GM21723 (cell line): Measurements from ENCODE around the gene ADAM17.
"Not testable (repeated sequence)": the region's sequence is repeated elsewhere in the genome, so short reads cannot be mapped to it uniquely, and the experiment has no call there.

Experiments used
- ATAC-seq: cut with Tn5 transposase; IDR thresholded peaks from one replicate; pipeline ENCODE4 v1.9.1; 2021; ENCODE audit warnings: mild to moderate bottlenecking, moderate library complexity; ENCODE audit not compliant: unreplicated experiment

Gene ADAM17

GRCh38 chr2:9527995-9528787 is 27.4 kb downstream of the ADAM17 start:
- ATAC-seq: no peak

GRCh38 chr2:9525266-9525665 is 30.4 kb downstream of the ADAM17 start:
- no peak for ATAC-seq

- ATAC-seq: no peak
These were observed 31.3 kb downstream of the ADAM17 start for GRCh38 chr2:9524291-9524690.

GRCh38 chr2:9519250-9519649 is 36.4 kb downstream of the ADAM17 start:
- no peak for ATAC-seq

- no peak for ATAC-seq
These were observed 36.9 kb downstream of the ADAM17 start for GRCh38 chr2:9518780-9519179.

GRCh38 chr2:9518163-9518562 is 37.5 kb downstream of the ADAM17 start:
- no peak for ATAC-seq

GRCh38 chr2:9517118-9517782 is 38.4 kb downstream of the ADAM17 start:
- ATAC-seq: no peak

GRCh38 chr2:9513946-9514345 is 41.7 kb downstream of the ADAM17 start:
- not testable (repeated sequence) for ATAC-seq

GRCh38 chr2:9508931-9509330 is 46.7 kb downstream of the ADAM17 start:
- ATAC-seq: no peak

- ATAC-seq: no peak
These were observed 57.4 kb downstream of the ADAM17 start for GRCh38 chr2:9498210-9498609.

GRCh38 chr2:9497017-9497416 is 58.6 kb downstream of the ADAM17 start:
- ATAC-seq: no peak

- ATAC-seq: no peak
These were observed 61.5 kb downstream of the ADAM17 start for GRCh38 chr2:9494081-9494480.

GRCh38 chr2:9493478-9493877 is 62.2 kb downstream of the ADAM17 start:
- ATAC-seq: no peak

GRCh38 chr2:9492927-9493326 is 62.7 kb downstream of the ADAM17 start:
- ATAC-seq: no peak

- no peak for ATAC-seq
These were observed 64.8 kb downstream of the ADAM17 start for GRCh38 chr2:9490789-9491188.

- no peak for ATAC-seq
These were observed 66.8 kb downstream of the ADAM17 start for GRCh38 chr2:9488583-9489547.

GRCh38 chr2:9484533-9484932 is 71.1 kb downstream of the ADAM17 start:
- ATAC-seq: no peak

- ATAC-seq: no peak
These were observed 72.5 kb downstream of the ADAM17 start for GRCh38 chr2:9483107-9483506.

- ATAC-seq: no peak
These were observed 75.5 kb downstream of the ADAM17 start for GRCh38 chr2:9480157-9480556.

GRCh38 chr2:9478526-9478925 is 77.1 kb downstream of the ADAM17 start:
- ATAC-seq: no peak

- ATAC-seq: no peak
These were observed 77.7 kb downstream of the ADAM17 start for GRCh38 chr2:9477914-9478313.
